Measurements from ENCODE around the gene GJB6. TPM values are rescaled to one million over a fixed set of nuclear protein-coding genes. Genes with fewer than 3 reads are reported as not detected.

The GJB6 gene
- total RNA-seq, 2 experiments from 2014 or later, result 19.8 to 26.0 TPM

GRCh38 chr13:20173116-20173746 lies 58.9 kb downstream of the GJB6 start:
- Histone ChIP-seq H3K4me1 (ENCODE audit: insufficient read depth, low read length) (peaks cover 9% of the 10 kb centered on the region), H3K4me3 (ENCODE audit: low read length) (no peak overlapping the region), H3K9me3 (ENCODE audit: control insufficient read depth in 1 of 2, insufficient read depth in 1 of 2, low read length in 2 of 2) (no peaks in the 10 kb centered on the region), H3K27me3 (ENCODE audit: control insufficient read depth in 1 of 2, insufficient read depth in 2 of 2, low read length in 2 of 2) (peaks cover 40 to 47% of the 10 kb centered on the region in 2 experiments), H3K27ac (ENCODE audit: low read depth in 1 of 2, low read length in 2 of 2) (no peak overlapping the region), H3K36me3 (ENCODE audit: insufficient read depth, low read length) (no peaks in the 10 kb centered on the region)
- POLR2A ChIA-PET, result no interaction called here
- no peak for ATAC-seq (ENCODE audit: poor library complexity)
- intact Hi-C loops (cut with DNase I, micrococcal nuclease), result no loop called here
- no peaks in the 10 kb centered on the region for H3K9me3 Mint-ChIP-seq
- H3K36me3 Mint-ChIP-seq (ENCODE audit: low read depth), result no peaks in the 10 kb centered on the region
- TF ChIP-seq CTCF (IDR thresholded peaks at IDR 0.05), result no peak
- no peak for DNase-seq
- no peak overlapping the region for H3K4me3 Mint-ChIP-seq
- peaks cover 92% of the 10 kb centered on the region for H3K27me3 Mint-ChIP-seq
- H3K4me1 Mint-ChIP-seq (ENCODE audit: low read depth), result peaks cover 7% of the 10 kb centered on the region
- H3K27ac Mint-ChIP-seq, result no peak overlapping the region
- CTCF ChIA-PET, result no interaction called here

Other genes with a start within 250 kb of the GJB6 start
- not detected for gene GJA3, start 71.3 kb downstream of the GJB6 start, total RNA-seq
- gene GJB2, start 39.4 kb downstream of the GJB6 start, total RNA-seq, result under 1 TPM; 0.19 to 0.25 TPM

Measured in CD4-positive, alpha-beta T cell (primary cell).